Esophagus squamous epithelium (tissue), 5 donors: ENCODE measurements around the gene POMP. TPM values are rescaled to one million over a fixed set of nuclear protein-coding genes. Genes with fewer than 3 reads are reported as not detected.

Experiments used
- DNase-seq: peaks from one replicate; lab custom pipeline; 2025; lab: John Stamatoyannopoulos, UW
- H3K27ac ChIP-seq, 4 donors: fragments of 200-600 bp; sonication (generic); one replicate each; pipeline ENCODE4 v1.5.1; 2016 to 2019; ENCODE audit warnings: mild to moderate bottlenecking in 1 of 4
- H3K27me3 ChIP-seq, 4 donors: fragments of 200-600 bp; sonication (generic); 1 replicate in 3 of 4; 2 replicates in 1 of 4; pipeline versions ENCODE4 v1.5.1 to v1.6.0; 2017 to 2021; ENCODE audit warnings: antibody characterized with exemption in 1 of 4
- H3K36me3 ChIP-seq, 3 donors: fragments of 200-600 bp; sonication (generic); one replicate each; pipeline ENCODE4 v1.5.1; 2016 to 2019
- H3K4me1 ChIP-seq, 3 donors: fragments of 200-600 bp; sonication (generic); one replicate each; pipeline ENCODE4 v1.5.1; 2017 to 2019
- H3K4me3 ChIP-seq, 4 donors: fragments of 200-600 bp; sonication (generic); 1 replicate in 3 of 4; 2 replicates in 1 of 4; pipeline ENCODE4 v1.5.1; 2016 to 2019; ENCODE audit warnings: mild to moderate bottlenecking in 2 of 4, moderate library complexity in 1 of 4
- H3K9me3 ChIP-seq, 3 donors: fragments of 200-600 bp; sonication (generic); one replicate each; pipeline ENCODE4 v1.5.1; 2016 to 2019
- CTCF ChIP-seq, 6 experiments: fragments of 450-650 bp in 4 of 6; fragments of 200-600 bp in 2 of 6; sonication (generic) in 2 of 6; IDR thresholded peaks; one replicate each; pipeline ENCODE4 v1.5.1; 2016 to 2019; ENCODE audit warnings: antibody characterized with exemption in 6 of 6, mild to moderate bottlenecking in 4 of 6, moderate library complexity in 4 of 6
- POLR2A ChIP-seq, 4 donors: fragments of 450-650 bp; IDR thresholded peaks; one replicate each; pipeline ENCODE4 v1.6.1; 2017; ENCODE audit warnings: antibody characterized with exemption in 4 of 4, mild to moderate bottlenecking in 4 of 4, moderate library complexity in 3 of 4
- WGBS, 2 donors: methylation state at CpG; one replicate each; pipeline ENCODE4 v1.1.5; 2018; 5-methylcytosine and 5-hydroxymethylcytosine counted together
- intact Hi-C: fragments of 100-400 bp; cut with DNase I; formaldehyde crosslinking; loops from one replicate; pipeline ENCODE4 v1.15.0; 2022
- total RNA-seq, 4 donors: library from RNA; depleted of rRNA; stranded (reverse); fragments of >200 nt; gene quantifications; one replicate each; pipeline ENCODE4 v1.1.0, GENCODE V29; 2016
- donor health status: DM: yes; HTN: yes; CAD: no.

The POMP gene
- total RNA-seq, 4 donors from 2014 or later: 42.8 to 79.4 (median 65.3) TPM

DNA sequence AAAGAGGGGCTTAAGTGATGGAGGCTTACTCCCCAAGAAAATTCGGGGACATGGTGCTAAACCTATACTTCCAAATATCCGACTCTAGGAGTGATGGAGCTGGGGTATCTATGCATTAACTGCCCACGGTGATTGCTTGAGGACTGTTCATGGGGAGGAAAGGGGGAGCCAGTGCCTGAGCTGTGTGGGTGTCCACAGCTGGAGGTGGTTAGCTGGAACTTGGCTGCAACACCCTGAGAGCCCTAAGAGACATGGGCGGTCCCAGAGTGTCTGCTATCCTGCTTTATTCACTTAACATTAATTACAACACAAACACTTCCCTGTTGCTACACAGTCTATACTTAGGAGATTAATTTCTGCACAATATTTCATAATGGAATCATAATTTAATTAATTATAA, 28.1 kb upstream of the POMP start:
- WGBS, 2 donors: 84 to 85% methylated on average over 4 of the region's 4 CpGs
- Histone ChIP-seq H3K4me3 (no peak overlapping the region), H3K36me3 (no peaks in the 10 kb centered on the region), H3K9me3 (no peaks in the 10 kb centered on the region), H3K4me1 (no peaks in the 10 kb centered on the region), H3K27ac (no peak overlapping the region), H3K27me3 (peaks cover 0 to 13% (median 0%) of the 10 kb centered on the region in 4 donors)
- TF ChIP-seq CTCF (IDR thresholded peaks at IDR 0.05) (no peak), POLR2A (IDR thresholded peaks at IDR 0.05) (no peak)
- DNase-seq: no peak
- intact Hi-C loops: no loop called here

- Histone ChIP-seq H3K4me3 (no peak overlapping the region), H3K36me3 (no peaks in the 10 kb centered on the region), H3K27me3 (peaks cover 0 to 13% (median 0%) of the 10 kb centered on the region in 4 donors), H3K4me1 (peaks cover 0 to 3% (median 0%) of the 10 kb centered on the region in 3 donors), H3K27ac (no peak overlapping the region), H3K9me3 (no peaks in the 10 kb centered on the region)
- DNase-seq: no peak
- TF ChIP-seq POLR2A (IDR thresholded peaks at IDR 0.05) (no peak), CTCF (IDR thresholded peaks at IDR 0.05) (no peak)
- intact Hi-C loops: no loop called here
- WGBS, 2 donors: 80 to 92% methylated on average over 1 of the region's 1 CpG
Observed at GRCh38 chr13:28631801-28632200, 27.1 kb upstream of the POMP start.

DNA sequence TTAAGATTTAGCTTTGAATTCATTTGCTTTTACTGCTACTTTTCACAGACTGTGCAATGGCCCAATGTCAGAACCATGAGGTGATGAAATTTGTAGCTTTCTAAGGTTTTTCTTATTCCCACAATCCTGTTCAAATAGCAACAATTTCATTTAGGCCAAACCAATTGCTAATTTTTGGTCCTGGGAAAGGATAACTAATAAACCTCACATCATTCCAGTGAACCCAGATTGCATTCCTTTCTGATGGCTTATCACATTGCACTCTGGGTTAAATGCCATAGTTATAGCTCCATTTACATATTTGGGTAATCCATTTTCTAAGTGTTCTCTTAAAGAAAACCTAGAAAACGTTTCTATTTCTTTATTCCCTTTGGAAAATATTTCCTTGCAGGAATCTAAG, 22.9 kb upstream of the POMP start:
- peaks cover 0 to 7% (median 0%) of the 10 kb centered on the region in 3 donors for H3K4me1 ChIP-seq
- H3K4me3 ChIP-seq: no peak overlapping the region
- peaks cover 0 to 5% (median 0%) of the 10 kb centered on the region in 4 donors for H3K27me3 ChIP-seq
- 7 to 8% methylated on average over 1 of the region's 1 CpG for WGBS, 2 donors
- H3K9me3 ChIP-seq: no peaks in the 10 kb centered on the region
- DNase-seq: no peak
- intact Hi-C loops: loop anchor here (5.0 kb wide), 1 partner anchor 309 kb away; no protein-coding TSS in a partner anchor
- no peaks in the 10 kb centered on the region for H3K36me3 ChIP-seq
- no peak for TF ChIP-seq POLR2A (IDR thresholded peaks at IDR 0.05)
- TF ChIP-seq CTCF (IDR thresholded peaks at IDR 0.05): no peak
- H3K27ac ChIP-seq: no peak overlapping the region

GRCh38 chr13:28636677-28637317, 22.1 kb upstream of the POMP start:
- Histone ChIP-seq H3K9me3 (no peaks in the 10 kb centered on the region), H3K4me3 (no peak overlapping the region), H3K4me1 (peaks cover 0 to 7% (median 0%) of the 10 kb centered on the region in 3 donors), H3K27me3 (peaks cover 0 to 5% (median 0%) of the 10 kb centered on the region in 4 donors), H3K27ac (no peak overlapping the region), H3K36me3 (no peaks in the 10 kb centered on the region)
- TF ChIP-seq POLR2A (IDR thresholded peaks at IDR 0.05): no peak
- TF ChIP-seq CTCF (IDR thresholded peaks at IDR 0.05): peak; percentile 32 to 88 (median 76)
- 17 to 30% methylated on average over 9 to 10 of the region's 10 CpGs for WGBS, 2 donors
- intact Hi-C loops: loop anchor here (5.0 kb wide), 1 partner anchor 309 kb away; no protein-coding TSS in a partner anchor
- DNase-seq: peak; percentile 10

GRCh38 chr13:28637714-28638355, 21.1 kb upstream of the POMP start:
- peaks cover 0 to 7% (median 0%) of the 10 kb centered on the region in 3 donors for H3K4me1 ChIP-seq
- H3K27me3 ChIP-seq: peaks cover 0 to 5% (median 0%) of the 10 kb centered on the region in 4 donors
- DNase-seq: no peak
- TF ChIP-seq CTCF (IDR thresholded peaks at IDR 0.05) (no peak), POLR2A (IDR thresholded peaks at IDR 0.05) (no peak)
- H3K27ac ChIP-seq: no peak overlapping the region
- no peaks in the 10 kb centered on the region for H3K9me3 ChIP-seq
- intact Hi-C loops: loop anchor here (5.0 kb wide), 1 partner anchor 311 kb away; no protein-coding TSS in a partner anchor
- WGBS, 2 donors: 42 to 52% methylated on average over 3 of the region's 3 CpGs
- H3K36me3 ChIP-seq: no peaks in the 10 kb centered on the region
- H3K4me3 ChIP-seq: no peak overlapping the region
